Measurements from ENCODE around the gene MOB3B.

DNA sequence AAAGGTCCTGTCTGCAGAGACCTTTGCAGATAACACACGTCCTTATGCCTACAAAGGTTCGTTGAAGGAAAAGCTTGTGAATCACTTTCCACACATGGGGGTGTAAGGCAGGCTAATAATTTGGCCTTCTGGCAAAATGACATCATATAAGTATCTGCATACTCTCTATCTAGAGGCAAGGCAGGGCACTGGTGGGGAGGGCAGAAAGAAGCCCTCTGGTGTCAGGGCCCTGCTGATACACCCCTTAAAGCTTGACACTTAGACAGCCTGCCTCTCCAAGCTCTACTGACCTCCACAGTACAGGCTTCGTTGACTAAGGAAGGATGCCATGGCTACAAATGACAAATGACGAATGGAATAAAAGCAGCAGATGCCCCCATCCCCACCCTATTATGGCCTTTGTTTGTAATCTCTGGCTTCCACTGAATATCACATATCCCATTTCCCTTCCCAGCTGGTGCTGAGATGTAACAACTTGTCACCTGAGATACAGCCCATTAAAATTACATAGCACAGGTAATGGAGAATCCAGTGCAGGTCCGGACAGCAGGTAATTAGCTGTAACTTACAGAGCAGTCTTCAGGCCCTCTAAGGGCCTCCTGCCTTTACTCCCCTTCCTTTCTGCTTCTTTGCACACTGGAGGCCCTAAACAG lies 82.5 kb downstream of the MOB3B start:
- TF ChIP-seq POLR2A (IDR thresholded peaks at IDR 0.05): no peak
- TF ChIP-seq CTCF (IDR thresholded peaks at IDR 0.05): no peak
- TF ChIP-seq POLR2AphosphoS5 (IDR thresholded peaks at IDR 0.05): no peak
